Colonic mucosa (tissue), 4 donors: ENCODE data around the gene ASPRV1. TPM values are rescaled to one million over a fixed set of nuclear protein-coding genes. Genes with fewer than 3 reads are reported as not detected.

Experiments used
- DNase-seq: peaks from one replicate; pipeline ENCODE4 v3.0.0-alpha.2; 2020
- H3K27ac ChIP-seq: fragments of 200-600 bp; one replicate; pipeline ENCODE4 v1.8.0; 2021
- H3K27me3 ChIP-seq: fragments of 200-600 bp; one replicate; pipeline ENCODE4 v1.8.0; 2021
- H3K36me3 ChIP-seq: fragments of 200-600 bp; one replicate; pipeline ENCODE4 v1.8.0; 2021
- H3K4me1 ChIP-seq: fragments of 200-600 bp; one replicate; pipeline ENCODE4 v1.8.0; 2021; ENCODE audit warnings: mild to moderate bottlenecking
- H3K4me3 ChIP-seq: fragments of 200-600 bp; one replicate; pipeline ENCODE4 v1.8.0; 2021
- H3K9ac ChIP-seq, 2 donors: one replicate each; pipeline ENCODE4 v1.7.0; 2013; ENCODE audit warnings: control low read depth in 2 of 2, low read depth in 2 of 2, low read length in 2 of 2
- H3K9me3 ChIP-seq: fragments of 200-600 bp; one replicate; pipeline ENCODE4 v1.8.0; 2021
- intact Hi-C: fragments of 100-400 bp; cut with DNase I; formaldehyde crosslinking; loops from one replicate; pipeline ENCODE4 v1.14.1; 2022
- total RNA-seq, 2 donors: library from RNA; stranded (reverse); fragmentation: NEBNext Ultra II Directional in 1 of 2; extraction: Animal tissue kit (Norgen Biotek cat#: 25700) in 1 of 2; gene quantifications; one replicate each; pipeline ENCODE4 v1.2.1, GENCODE V29; 2021
- TF ChIP-seq, protein P1 (sequence below): fragments of 200-600 bp; IDR thresholded peaks from one replicate; pipeline ENCODE4 v1.8.0; 2022; ENCODE audit warnings: antibody characterized with exemption, mild to moderate bottlenecking
- donor health status: healthy.
- donor health status: DM: no; HTN: no; CAD: no.
- donor health status: DM: no; HTN: no; CAD: no.

ASPRV1 gene
- total RNA-seq, 2 donors from 2014 or later = 0.40 to 0.82 TPM

DNA sequence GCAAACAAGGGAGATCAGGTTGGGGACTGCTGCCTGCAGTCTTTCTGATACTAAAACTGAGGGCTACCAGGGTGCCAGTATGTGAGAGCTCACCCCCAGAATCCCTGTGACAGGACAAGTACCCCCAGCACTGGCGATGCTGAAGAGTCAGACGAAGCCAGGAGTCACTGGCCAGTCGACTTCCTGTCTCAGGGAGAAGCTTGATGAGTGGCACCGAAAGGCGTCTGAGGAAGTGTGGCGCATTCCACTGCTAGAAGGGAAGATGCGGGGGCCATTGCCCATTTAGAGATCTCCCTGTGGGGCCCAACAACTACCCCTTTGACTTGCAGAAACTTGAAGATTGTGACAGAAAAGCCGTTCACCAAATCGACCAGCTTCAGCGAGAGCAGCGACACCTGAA lies 24.5 kb downstream of the ASPRV1 start:
- Histone ChIP-seq H3K4me3 (no peak overlapping the region), H3K9me3 (no peaks in the 10 kb centered on the region), H3K9ac (no peak overlapping the region), H3K4me1 (peaks cover 3% of the 10 kb centered on the region), H3K27me3 (no peaks in the 10 kb centered on the region), H3K36me3 (peaks cover 19% of the 10 kb centered on the region), H3K27ac (no peak overlapping the region)
- intact Hi-C loops = no loop called here
- DNase-seq = no peak
- TF ChIP-seq, protein P1, sequence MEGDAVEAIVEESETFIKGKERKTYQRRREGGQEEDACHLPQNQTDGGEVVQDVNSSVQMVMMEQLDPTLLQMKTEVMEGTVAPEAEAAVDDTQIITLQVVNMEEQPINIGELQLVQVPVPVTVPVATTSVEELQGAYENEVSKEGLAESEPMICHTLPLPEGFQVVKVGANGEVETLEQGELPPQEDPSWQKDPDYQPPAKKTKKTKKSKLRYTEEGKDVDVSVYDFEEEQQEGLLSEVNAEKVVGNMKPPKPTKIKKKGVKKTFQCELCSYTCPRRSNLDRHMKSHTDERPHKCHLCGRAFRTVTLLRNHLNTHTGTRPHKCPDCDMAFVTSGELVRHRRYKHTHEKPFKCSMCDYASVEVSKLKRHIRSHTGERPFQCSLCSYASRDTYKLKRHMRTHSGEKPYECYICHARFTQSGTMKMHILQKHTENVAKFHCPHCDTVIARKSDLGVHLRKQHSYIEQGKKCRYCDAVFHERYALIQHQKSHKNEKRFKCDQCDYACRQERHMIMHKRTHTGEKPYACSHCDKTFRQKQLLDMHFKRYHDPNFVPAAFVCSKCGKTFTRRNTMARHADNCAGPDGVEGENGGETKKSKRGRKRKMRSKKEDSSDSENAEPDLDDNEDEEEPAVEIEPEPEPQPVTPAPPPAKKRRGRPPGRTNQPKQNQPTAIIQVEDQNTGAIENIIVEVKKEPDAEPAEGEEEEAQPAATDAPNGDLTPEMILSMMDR = no peak

DNA sequence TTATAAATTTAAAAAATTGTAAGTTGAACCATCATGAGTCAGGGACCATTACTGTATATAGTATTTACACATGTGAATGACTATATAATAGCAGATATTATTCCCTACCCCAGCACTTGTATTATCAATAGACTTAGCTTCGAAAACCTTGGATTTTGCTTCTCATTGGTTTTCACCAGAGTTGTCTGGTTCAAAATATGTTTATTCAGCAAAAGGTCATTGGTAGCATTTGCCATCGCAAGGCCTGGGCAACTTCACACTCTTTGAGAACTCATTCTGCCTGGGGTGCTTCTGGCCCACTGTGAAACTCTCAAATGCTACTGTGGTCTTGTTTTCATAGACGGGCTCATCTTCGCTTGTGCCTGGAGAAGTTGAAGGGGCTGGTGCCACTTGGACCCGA lies 26.4 kb downstream of the ASPRV1 start:
- no peak overlapping the region for H3K27ac ChIP-seq
- intact Hi-C loops = no loop called here
- H3K9me3 ChIP-seq = no peaks in the 10 kb centered on the region
- H3K4me1 ChIP-seq = peaks cover 3% of the 10 kb centered on the region
- TF ChIP-seq, protein P1 = no peak
- no peak for DNase-seq
- peaks cover 19% of the 10 kb centered on the region for H3K36me3 ChIP-seq
- H3K27me3 ChIP-seq = no peaks in the 10 kb centered on the region
- H3K4me3 ChIP-seq = no peak overlapping the region
- H3K9ac ChIP-seq = no peak overlapping the region

DNA sequence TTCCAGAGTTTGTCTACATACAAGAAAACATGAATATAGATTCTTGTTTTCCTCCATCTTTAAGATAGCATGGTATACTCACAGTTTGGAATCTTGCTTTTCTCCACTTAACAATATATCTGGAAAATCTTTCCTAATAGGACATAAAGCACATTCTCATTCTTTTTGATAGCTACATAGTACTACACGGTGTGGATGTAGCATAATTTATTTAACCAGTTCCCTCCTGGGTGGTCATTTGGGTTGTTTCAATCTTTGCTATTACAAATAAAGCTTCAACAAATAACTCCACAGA lies 26.9 kb downstream of the ASPRV1 start:
- H3K27me3 ChIP-seq = no peaks in the 10 kb centered on the region
- intact Hi-C loops = no loop called here
- no peak overlapping the region for H3K4me3 ChIP-seq
- peak overlapping the region; percentile 22 for H3K27ac ChIP-seq
- peaks cover 19% of the 10 kb centered on the region for H3K36me3 ChIP-seq
- H3K4me1 ChIP-seq = peaks cover 3% of the 10 kb centered on the region
- no peaks in the 10 kb centered on the region for H3K9me3 ChIP-seq
- TF ChIP-seq, protein P1 = no peak
- DNase-seq = no peak
- no peak overlapping the region for H3K9ac ChIP-seq

DNA sequence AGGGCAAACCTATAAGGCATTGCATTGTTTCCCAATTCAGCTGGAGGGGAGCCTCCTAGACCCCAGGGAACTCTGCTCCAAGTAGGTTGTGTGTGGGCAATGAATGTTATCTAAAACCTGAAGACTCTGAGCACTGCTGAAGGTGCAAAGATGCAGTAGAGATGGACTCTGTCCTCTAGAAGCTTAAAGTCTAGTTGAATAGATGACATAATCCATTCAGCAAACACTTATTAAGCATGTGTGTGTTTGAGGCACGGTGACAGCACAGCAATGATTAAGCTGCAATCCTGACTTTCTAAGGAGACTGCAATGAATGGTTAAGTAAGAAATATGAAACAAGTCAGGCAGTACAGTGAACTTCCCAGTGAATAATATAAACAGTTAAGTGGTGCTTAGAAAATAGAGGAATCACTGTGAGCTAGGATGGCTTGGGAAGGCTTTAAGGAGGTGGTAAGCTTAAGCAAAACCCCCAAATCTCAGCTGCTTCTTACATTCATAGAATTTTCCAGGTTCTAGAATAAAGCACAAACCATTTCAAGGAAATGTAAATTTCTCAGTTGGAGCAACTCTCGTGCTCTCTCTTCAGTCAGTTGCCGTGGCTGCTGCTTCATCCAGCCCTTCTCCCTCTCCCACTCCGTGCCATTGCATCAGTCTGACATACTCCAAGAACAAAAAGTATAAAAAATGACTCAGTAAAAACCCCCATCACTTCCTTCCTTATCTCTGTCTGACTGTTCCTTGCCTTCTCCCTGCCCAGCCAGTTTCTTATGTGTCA lies 27.4 kb downstream of the ASPRV1 start:
- peak overlapping the region; percentile 22 for H3K27ac ChIP-seq
- H3K9me3 ChIP-seq = no peaks in the 10 kb centered on the region
- no peak overlapping the region for H3K4me3 ChIP-seq
- no peaks in the 10 kb centered on the region for H3K27me3 ChIP-seq
- H3K36me3 ChIP-seq = peaks cover 19% of the 10 kb centered on the region
- intact Hi-C loops = no loop called here
- H3K9ac ChIP-seq = peak overlapping the region in 1 of 2 donors; percentile 2
- no peak for DNase-seq
- peaks cover 3% of the 10 kb centered on the region for H3K4me1 ChIP-seq
- TF ChIP-seq, protein P1 = no peak

DNA sequence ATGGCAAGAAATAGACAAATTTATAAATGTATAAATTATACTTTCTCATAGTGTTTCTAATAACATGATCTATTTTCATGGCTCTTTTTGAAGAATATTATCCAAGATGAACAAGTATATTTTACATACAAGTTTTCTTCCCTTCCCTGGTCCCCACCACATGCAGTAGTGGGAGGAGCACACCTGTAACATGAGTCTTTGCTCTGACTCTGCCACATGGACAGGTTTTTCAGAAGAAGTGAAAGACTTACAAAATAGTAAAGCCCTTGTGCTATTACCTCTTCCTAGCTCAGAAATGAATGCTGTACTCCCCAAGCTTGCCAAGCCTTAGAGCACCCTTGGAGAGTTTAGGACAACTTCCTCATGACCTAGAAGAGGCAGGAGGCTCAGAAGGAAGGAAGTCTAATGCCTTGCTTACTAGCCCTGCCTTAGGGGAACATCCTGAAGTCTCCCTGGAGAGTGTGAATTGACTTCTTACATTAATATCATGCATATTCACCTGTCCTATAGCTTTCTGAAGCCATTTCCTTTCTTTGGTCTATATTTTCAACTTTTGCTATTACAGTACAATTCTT lies 28.1 kb downstream of the ASPRV1 start:
- TF ChIP-seq, protein P1 = no peak
- Histone ChIP-seq H3K27ac (peak overlapping the region; percentile 22), H3K9me3 (no peaks in the 10 kb centered on the region), H3K36me3 (peaks cover 19% of the 10 kb centered on the region), H3K27me3 (no peaks in the 10 kb centered on the region), H3K4me1 (peaks cover 3% of the 10 kb centered on the region), H3K9ac (peak overlapping the region in 1 of 2 donors; percentile 2), H3K4me3 (no peak overlapping the region)
- DNase-seq = no peak
- intact Hi-C loops = no loop called here
